Motor neuron (in vitro differentiated cells): Measurements from ENCODE around the gene NEUROG2. TPM values are rescaled to one million over a fixed set of nuclear protein-coding genes. Genes with fewer than 3 reads are reported as not detected.
"Not testable (repeated sequence)": the region's sequence is repeated elsewhere in the genome, so short reads cannot be mapped to it uniquely, and the experiment has no call there.

Experiments used
- ATAC-seq, 8 experiments: fragments of 200-7000 bp; cut with Tn5 transposase; replicated peaks in 6 of 8; 2 replicates each; pipeline ENCODE4 v1.8.0; 2021; ENCODE audit warnings: mild to moderate bottlenecking in 8 of 8, moderate library complexity in 8 of 8
- H3K27ac ChIP-seq, 2 donors: fragments of 250-450 bp; sonication (Bioruptor Pico); 2 replicates each; pipeline ENCODE4 v1.9.0; 2021; ENCODE audit warnings: antibody characterized with exemption in 2 of 2, mild to moderate bottlenecking in 2 of 2, moderate library complexity in 1 of 2
- H3K4me1 ChIP-seq, 2 donors: fragments of 250-450 bp; sonication (Bioruptor Pico); replicated peaks in 1 of 2; 2 replicates each; pipeline ENCODE4 v1.6.1; 2021; ENCODE audit warnings: antibody characterized with exemption in 2 of 2, mild to moderate bottlenecking in 2 of 2, moderate library complexity in 1 of 2
- H3K4me3 ChIP-seq, 5 donors: fragments of 250-450 bp; sonication (Bioruptor Pico); 2 replicates each; pipeline ENCODE4 v1.9.0; 2021; ENCODE audit warnings: antibody characterized with exemption in 5 of 5, mild to moderate bottlenecking in 5 of 5, moderate library complexity in 4 of 5
- WGBS, 10 experiments: fragments of 450-650 bp; shearing (Covaris generic); methylation state at CpG; one replicate each; pipeline ENCODE4 v1.0.0; 2022; 5-methylcytosine and 5-hydroxymethylcytosine counted together
- in situ Hi-C, 9 experiments: fragments of 400-800 bp; cut with MboI; loops; one replicate each; pipeline ENCODE4 v1.15.0; 2021; ENCODE audit warnings: low sequenced_read_pairs in 9 of 9, low pct_unique_long_range_greater_than_20kb in 2 of 9; ENCODE audit not compliant: unreplicated experiment in 9 of 9
- total RNA-seq, 8 experiments: library from RNA; unstranded; fragments of 300-600 nt; gene quantifications; 2 replicates each; pipeline versions ENCODE4 v1.2.3 to v1.2.4, GENCODE V29; 2022

The NEUROG2 gene
- total RNA-seq, 8 experiments from 2014 or later, result 0.43 to 25.3 (median 13.6) TPM; not detected in 3

- no peak overlapping the region for H3K27ac ChIP-seq
- in situ Hi-C loops, result no loop called here
- H3K4me1 ChIP-seq, result no peaks in the 10 kb centered on the region
- ATAC-seq, result no peak
- WGBS, 10 experiments, result 83 to 100% (median 100%) methylated on average over 1 of the region's 1 CpG; no CpG with 5 or more reads in 2 of the 10 experiments
- H3K4me3 ChIP-seq, result no peak overlapping the region
Observed at GRCh38 chr4:112540695-112541094, 24.7 kb upstream of the NEUROG2 start.

DNA sequence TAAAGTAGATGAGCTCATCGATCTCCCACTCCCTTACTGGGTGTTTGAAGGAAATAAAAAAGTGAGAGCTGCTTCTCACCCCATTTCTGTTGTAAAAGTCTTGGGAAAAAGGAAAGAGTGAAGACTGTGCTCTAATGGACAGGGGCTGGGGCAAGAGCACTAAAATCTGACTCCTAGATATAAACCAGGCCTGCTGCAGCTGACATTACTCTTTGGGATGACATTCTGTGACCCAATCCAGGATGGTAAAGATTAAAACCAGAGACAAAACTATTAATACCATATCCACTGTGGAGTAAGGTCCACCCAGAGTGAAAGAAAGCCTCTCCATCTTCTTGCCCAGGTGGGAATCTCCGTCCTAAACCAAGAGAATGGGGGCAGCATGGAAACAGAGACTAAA, 20.1 kb upstream of the NEUROG2 start:
- no peak for ATAC-seq
- in situ Hi-C loops, result no loop called here
- WGBS, 10 experiments, result 20 to 100% (median 92%) methylated on average over 1 to 2 of the region's 2 CpGs; no CpG with 5 or more reads in 3 of the 10 experiments

GRCh38 chr4:112532267-112532666, 16.3 kb upstream of the NEUROG2 start:
- WGBS, 10 experiments, result 0 to 88% (median 78%) methylated on average over 1 to 3 of the region's 3 CpGs; no CpG with 5 or more reads in 1 of the 10 experiments
- in situ Hi-C loops, result no loop called here
- peak in 2 of 8 experiments; percentile 31 to 65 for ATAC-seq
- Histone ChIP-seq H3K4me1 (no peaks in the 10 kb centered on the region), H3K4me3 (no peak overlapping the region), H3K27ac (no peak overlapping the region)

More for the DNA sequence above, 20.1 kb upstream of the NEUROG2 start:
- no peak overlapping the region for H3K4me3 ChIP-seq
- H3K27ac ChIP-seq, result no peak overlapping the region
- no peaks in the 10 kb centered on the region for H3K4me1 ChIP-seq

GRCh38 chr4:112531146-112531545, 15.2 kb upstream of the NEUROG2 start:
- WGBS, 10 experiments, result 0 to 78% (median 63%) methylated on average over 1 of the region's 1 CpG; no CpG with 5 or more reads in 4 of the 10 experiments
- H3K4me1 ChIP-seq, result no peaks in the 10 kb centered on the region
- H3K4me3 ChIP-seq, result no peak overlapping the region
- in situ Hi-C loops, result no loop called here
- no peak overlapping the region for H3K27ac ChIP-seq
- ATAC-seq, result no peak

DNA sequence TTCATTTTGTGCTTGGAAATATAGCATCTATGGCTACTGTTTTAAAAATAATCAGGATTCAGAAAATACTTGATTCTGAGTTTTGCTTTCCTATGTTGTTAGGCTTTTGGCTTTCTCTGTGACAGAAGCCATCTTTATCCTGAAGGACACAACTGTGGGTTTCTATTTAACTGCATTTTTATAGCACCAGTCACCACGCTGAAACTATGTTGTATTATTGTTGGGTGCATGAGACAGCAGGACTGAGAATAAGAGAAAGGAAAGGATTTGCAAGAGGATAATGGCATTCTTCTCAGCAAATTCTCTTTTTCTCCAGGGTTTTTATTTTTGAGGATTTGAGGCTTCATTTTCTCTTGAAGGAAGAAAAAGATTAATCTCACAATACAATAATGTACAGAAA, 10.1 kb upstream of the NEUROG2 start:
- Histone ChIP-seq H3K27ac (no peak overlapping the region), H3K4me1 (peaks cover 8 to 10% of the 10 kb centered on the region in 2 donors), H3K4me3 (no peak overlapping the region)
- ATAC-seq, result peak in 1 of 8 experiments; percentile 64
- 9 to 67% (median 39%) methylated on average over 1 of the region's 1 CpG; no CpG with 5 or more reads in 4 of the 10 experiments for WGBS, 10 experiments
- in situ Hi-C loops, result no loop called here

GRCh38 chr4:112523764-112524505, 8.0 kb upstream of the NEUROG2 start:
- Histone ChIP-seq H3K27ac (no peak overlapping the region), H3K4me3 (peak overlapping the region; percentile 21 to 30 (median 27)), H3K4me1 (peaks cover 21 to 23% of the 10 kb centered on the region in 2 donors)
- in situ Hi-C loops, result loop anchor here in 7 of 9 experiments (25.0 kb wide), 1 partner anchor 187 kb away; no protein-coding TSS in a partner anchor
- peak; percentile 38 to 90 (median 86) for ATAC-seq
- 7 to 54% (median 25%) methylated on average over 1 to 7 of the region's 46 CpGs; no CpG with 5 or more reads in 2 of the 10 experiments for WGBS, 10 experiments

DNA sequence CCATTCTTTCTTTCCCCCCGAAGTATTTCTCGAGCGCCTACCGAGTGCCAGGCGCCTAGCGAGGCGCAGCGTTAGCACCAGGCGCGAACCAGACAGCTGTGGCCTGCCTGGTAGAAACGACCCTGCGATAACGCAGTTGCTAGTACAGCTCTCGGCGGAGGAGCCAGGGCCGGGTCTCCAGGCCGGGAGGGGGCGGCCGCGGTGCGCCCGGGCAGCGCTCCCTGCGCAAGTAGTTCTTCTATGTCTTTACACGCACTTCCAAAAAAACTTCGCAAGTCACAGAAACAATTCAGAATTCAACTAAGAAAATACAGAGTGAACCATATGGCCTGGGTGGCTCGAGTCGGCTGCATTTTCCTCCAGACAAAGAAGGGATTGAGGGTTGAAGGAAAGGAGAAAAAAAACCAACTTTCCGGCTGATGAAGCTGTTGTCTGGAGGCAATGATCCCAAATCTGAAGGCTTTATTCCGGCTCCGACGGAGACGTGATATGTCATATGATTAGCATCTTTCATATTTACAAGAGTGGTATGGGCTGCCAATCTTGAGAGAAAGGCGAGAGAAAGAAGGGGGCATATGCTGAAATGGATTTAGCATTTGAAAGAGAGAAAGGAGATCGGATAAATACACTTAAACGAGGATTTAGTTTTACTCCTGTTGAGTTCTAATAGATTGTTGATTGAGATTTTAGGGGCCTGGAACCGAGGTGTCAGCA, 7.2 kb upstream of the NEUROG2 start:
- in situ Hi-C loops, result loop anchor here in 7 of 9 experiments (25.0 kb wide), 1 partner anchor 186 kb away; no protein-coding TSS in a partner anchor
- peaks cover 21 to 23% of the 10 kb centered on the region in 2 donors for H3K4me1 ChIP-seq
- WGBS, 10 experiments, result 1 to 21% (median 10%) methylated on average over 8 to 36 of the region's 37 CpGs; no CpG with 5 or more reads in 2 of the 10 experiments
- H3K4me3 ChIP-seq, result peak overlapping the region; percentile 21 to 30 (median 27)
- no peak overlapping the region for H3K27ac ChIP-seq
- ATAC-seq, result peak in 5 of 8 experiments; percentile 39 to 71 (median 67)

DNA sequence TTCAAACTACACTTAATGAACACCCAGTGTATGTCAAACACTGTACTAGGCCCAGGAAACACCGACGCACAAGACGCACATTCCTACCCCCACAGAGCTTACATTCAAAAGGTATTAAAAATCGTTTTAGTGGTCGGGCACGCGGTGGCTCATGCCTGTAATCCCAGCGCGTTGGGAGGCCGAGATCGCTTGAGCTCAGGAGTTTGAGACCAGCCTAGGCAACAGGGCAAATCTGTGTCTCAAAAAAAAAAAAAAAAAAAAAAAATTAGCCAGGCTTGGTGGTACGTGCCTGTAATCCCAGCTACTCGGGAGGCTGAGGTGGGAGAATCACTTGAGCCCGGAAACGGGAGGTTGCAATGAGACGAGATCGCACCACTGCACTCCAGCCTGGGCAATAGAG, 6.5 kb upstream of the NEUROG2 start:
- Histone ChIP-seq H3K4me3 (peak overlapping the region in 1 of 5 donors; percentile 30), H3K4me1 (peaks cover 23 to 27% of the 10 kb centered on the region in 2 donors)
- 18 to 39% (median 21%) methylated on average over 3 to 17 of the region's 17 CpGs; no CpG with 5 or more reads in 1 of the 10 experiments for WGBS, 10 experiments
- not testable (repeated sequence) for ATAC-seq, H3K27ac ChIP-seq
- in situ Hi-C loops, result loop anchor here in 7 of 9 experiments (25.0 kb wide), 1 partner anchor 185 kb away; no protein-coding TSS in a partner anchor

DNA sequence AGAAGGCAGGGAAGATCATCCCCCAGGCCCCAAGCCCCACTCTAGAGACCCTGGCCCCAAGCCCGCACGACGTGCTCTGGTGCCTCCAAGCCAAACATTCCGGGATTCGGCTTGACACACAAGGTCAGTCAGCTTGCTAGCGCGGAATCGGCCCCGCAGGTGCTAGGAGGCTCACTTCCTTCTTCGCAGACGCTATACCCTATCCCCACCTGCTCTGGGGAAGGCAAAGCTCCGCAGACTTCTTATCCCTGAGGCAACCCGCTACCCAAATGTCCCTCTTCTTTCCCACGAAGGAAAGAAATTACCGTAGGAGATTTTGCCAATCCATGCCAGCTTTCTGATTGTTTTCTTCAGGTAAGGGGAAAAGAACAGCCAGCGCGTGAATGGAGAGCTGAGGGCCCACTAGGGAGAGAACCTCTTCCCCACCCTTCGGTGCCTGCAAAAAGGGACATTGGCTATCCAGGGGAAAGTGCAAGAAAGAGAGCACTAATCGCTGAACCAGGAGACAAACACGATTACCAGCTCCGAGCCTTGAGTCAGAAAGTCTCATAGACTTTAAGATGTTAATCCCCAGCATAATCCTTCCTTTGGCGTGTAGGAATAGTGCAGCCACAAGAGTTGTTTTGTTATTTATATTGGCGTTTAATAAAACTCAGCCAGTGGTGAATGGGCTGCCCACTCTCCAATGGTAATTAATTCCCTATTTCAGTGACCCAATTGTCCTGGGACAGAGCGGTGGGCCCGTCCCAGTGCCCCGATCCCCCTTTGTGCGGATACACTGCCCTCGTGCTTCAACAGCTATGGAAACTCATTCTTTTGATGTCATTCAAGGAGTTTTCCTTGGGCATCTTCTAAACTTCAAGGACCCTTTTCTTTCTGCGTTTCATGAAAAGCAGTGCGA, 5.4 kb upstream of the NEUROG2 start:
- Histone ChIP-seq H3K4me1 (peaks cover 23 to 28% of the 10 kb centered on the region in 2 donors), H3K4me3 (peak overlapping the region in 4 of 5 donors; percentile 2 to 24 (median 16)), H3K27ac (no peak overlapping the region)
- WGBS, 10 experiments, result 7 to 43% (median 19%) methylated on average over 4 to 24 of the region's 30 CpGs; no CpG with 5 or more reads in 1 of the 10 experiments
- in situ Hi-C loops, result loop anchor here in 7 of 9 experiments (25.0 kb wide), 1 partner anchor 184 kb away; no protein-coding TSS in a partner anchor
- no peak for ATAC-seq

DNA sequence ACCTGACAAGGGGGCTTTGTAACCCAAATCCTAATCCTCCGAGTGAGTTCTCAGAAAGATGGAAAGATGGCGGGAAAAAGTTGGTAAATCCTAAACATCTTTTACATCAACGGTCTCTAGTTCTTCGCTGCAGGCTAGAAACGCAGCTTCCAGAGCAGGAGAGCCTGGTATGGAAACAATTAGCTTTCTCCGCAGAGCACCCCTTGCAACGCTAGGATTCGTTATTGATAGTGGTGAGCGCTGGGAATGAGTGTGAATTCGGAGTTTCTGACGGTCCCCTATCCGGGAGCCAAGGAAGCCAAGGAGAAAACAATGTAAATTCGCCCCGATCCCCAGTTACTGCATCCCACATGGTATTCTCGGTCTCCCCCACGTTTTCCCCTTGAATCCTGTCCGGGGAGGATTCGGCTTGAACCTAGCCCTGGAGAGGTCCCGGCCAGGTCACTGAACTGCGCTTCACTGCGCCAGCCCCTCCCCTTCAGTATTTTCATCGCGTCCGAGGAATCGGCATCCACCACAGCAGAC, 4.7 kb upstream of the NEUROG2 start:
- ATAC-seq, result no peak
- H3K27ac ChIP-seq, result no peak overlapping the region
- H3K4me1 ChIP-seq, result peaks cover 23 to 28% of the 10 kb centered on the region in 2 donors
- H3K4me3 ChIP-seq, result peak overlapping the region in 4 of 5 donors; percentile 2 to 24 (median 16)
- 3 to 30% (median 15%) methylated on average over 2 to 17 of the region's 25 CpGs; no CpG with 5 or more reads in 5 of the 10 experiments for WGBS, 10 experiments
- in situ Hi-C loops, result loop anchor here in 7 of 9 experiments (25.0 kb wide), 1 partner anchor 183 kb away; no protein-coding TSS in a partner anchor

DNA sequence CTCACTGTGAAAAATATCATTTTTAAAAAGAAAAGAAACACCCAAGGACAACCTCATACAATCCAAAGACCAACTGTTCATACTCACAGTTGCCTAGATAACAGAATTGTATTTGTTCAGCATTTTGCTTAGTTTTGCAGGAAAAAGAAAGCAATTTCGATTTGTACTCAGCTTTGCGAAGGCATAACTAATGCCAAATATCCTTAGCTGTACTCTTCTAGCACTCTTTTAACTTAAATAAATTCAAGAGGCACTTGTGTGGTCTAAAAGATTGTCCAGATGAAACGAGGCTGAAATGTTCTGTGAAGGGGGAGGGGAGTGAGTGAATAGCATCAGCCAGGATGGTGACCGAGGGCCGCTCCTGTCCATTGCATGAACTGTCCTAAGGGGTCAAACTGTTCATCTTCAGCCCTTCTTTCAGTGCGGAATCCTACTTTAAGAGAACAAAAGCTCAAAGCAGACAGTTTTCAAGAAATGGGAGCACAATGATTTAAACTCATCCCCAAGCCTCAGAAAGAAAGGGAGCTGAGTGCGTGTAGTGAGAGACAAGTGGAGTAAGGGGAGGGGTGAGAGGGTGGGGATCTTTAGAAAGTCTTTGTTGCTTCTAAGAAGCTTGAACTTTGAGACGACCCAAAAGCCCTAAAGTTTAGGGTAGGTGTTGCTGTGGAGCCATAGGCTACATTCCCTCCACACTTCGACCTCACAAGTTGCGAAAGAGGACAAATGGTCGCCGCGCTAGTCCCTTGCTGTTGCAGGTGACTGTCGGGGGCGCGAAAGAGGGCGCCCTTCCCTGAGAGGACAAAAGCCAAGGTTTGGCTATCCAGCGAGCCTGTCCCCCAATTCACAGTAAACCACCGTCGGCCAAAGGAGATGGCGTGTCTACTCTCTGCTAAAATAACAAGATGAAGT, 4.0 kb upstream of the NEUROG2 start:
- in situ Hi-C loops, result loop anchor here in 7 of 9 experiments (25.0 kb wide), 1 partner anchor 183 kb away; no protein-coding TSS in a partner anchor

More for the DNA sequence above, 4.0 kb upstream of the NEUROG2 start:
- no peak for ATAC-seq
- 0 to 19% (median 13%) methylated on average over 2 to 17 of the region's 21 CpGs for WGBS, 10 experiments
- H3K4me3 ChIP-seq, result peak overlapping the region in 3 of 5 donors; percentile 10 to 24 (median 22)
- peaks cover 23 to 28% of the 10 kb centered on the region in 2 donors for H3K4me1 ChIP-seq
- H3K27ac ChIP-seq, result no peak overlapping the region
